Stimulated activated naive CD4-positive, alpha-beta T cell treated with Interleukin-2 at 50 U/mL for 16 hours (primary cell): ENCODE measurements around the gene TCTA.

Experiments
- DNase-seq: peaks from one replicate; lab custom pipeline; 2025; lab: John Stamatoyannopoulos, UW

The TCTA gene

DNA sequence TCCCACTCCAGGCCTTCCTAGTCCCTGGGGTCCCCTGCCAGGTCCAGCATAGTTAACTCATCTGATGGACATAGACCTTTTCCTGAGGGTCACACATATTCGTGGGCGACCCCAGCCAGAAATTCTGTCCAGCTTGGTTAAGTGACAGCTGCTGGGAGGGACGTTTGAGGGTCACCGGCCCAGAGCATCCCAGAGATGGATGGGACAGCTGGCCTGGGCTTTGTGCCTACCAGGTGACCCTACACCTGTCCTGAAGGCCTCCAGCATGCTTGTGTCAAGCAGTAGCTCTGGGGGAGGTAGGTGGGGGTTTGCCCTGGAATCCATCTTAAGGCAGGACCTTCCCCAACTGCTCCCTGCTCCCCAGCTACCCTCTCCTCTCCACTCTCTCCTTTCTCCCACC is 48.7 kb downstream of the TCTA start:
- DNase-seq: no peak

DNA sequence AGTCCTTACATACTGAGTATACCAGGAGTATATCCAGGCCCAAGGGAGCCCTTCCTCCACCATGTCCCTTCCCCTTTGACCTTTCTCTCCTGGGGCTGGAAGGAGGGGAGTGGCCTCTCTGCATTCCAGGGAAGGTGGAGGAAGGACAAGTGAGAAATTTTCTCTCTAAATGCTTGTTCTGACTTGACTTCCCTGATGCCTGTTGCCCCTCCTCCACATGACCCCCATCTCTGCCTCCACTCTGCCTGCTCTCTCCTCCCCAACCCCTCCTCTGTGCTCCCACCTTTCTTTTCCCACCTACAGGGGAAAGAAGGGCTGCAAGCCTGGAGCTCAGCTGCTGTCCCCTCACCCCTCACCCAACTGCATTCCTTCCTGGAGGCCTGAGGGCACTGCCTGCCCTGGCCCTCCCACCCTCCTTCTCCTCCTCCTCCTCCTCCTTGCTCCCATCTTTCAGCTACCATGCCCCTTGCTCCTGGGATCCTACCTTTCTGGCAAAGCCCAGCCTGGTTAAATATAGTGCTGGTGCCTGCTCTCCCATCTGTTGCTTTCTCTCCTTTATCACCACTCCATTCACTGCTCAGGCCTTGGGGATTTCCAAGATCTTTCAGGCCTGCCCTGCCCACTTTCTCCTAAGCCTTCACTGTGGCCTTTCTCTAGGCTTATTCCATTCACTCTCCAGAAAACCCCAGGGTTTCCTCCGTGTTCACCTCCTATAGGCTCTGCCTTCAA is 49.4 kb downstream of the TCTA start:
- DNase-seq: no peak

DNA sequence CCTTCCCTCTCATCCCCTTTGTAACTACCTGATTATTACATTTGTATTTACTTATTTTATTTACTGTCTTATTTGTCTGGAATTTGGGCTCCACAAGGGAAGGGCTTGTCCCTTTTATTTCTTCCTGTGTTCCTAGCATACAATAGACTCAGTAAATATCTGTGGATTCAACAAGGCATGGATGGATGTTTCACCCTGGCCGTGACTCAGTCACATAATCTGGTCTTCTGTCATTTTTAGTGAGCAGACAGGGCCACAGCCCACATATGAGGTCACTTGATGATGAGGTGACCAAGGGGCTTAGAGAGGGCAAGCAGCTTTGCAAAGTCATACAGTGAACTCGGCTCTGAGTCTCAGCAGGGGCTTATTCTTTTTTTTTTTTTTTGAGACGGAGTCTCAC is 50.0 kb downstream of the TCTA start:
- no peak for DNase-seq

DNA sequence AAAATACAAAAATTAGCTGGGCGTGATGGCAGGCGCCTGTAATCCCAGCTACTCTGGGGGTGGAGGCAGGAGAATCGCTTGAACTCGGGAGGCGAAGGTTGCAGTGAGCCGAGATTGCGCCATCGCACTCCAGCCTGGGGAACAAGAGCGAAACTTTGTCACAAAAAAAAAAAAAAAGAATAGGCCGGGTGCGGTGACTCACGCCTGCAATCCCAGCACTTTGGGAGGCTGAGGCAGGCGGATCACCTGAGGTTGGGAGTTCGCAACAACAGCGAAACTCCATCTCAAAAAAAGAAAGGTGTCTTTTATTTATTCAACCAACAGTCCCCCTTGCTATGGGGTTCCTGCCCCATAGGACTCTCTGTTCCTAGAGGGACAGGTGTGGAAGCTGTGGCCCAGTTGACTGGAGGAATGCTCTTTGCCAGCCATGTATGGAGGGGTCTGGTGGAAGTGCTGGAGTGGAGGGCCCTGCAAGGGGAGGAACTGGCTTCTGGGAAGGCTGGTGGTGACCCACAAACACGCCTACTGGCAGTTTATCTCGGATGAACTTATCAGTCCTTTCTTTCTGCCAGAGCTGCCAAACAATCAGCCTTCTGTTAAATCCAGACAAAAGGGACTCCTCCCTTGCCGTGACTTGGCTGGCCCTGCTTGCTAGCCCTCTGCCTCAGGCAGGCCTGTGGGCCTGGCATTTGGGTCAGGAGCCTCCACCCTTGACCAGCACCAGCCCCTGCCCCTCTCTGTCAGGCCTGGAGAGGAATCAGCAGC is 53.2 kb downstream of the TCTA start:
- no peak for DNase-seq
